ENCODE measurements around the gene HOXD13.

Gene HOXD13

GRCh38 chr2:176081837-176082524 lies 10.5 kb upstream of the HOXD13 start:
- peaks cover 6% of the 10 kb centered on the region for H3K27me3 ChIP-seq (ENCODE audit: control insufficient read depth, low read length)
- H3F3A ChIP-seq (ENCODE audit: control insufficient read depth, insufficient read depth): no peaks in the 10 kb centered on the region
- no peaks in the 10 kb centered on the region for H3K9me2 ChIP-seq (replicated peaks; ENCODE audit: control insufficient read depth, low read length)
- H3K79me2 ChIP-seq (ENCODE audit: control insufficient read depth, low read length): no peaks in the 10 kb centered on the region
- peaks cover 6% of the 10 kb centered on the region; the same call in 1 of the 2 replicates for H3K9me3 ChIP-seq (ENCODE audit: control insufficient read depth, insufficient read depth, low read length)
- no peak overlapping the region for H3K4me2 ChIP-seq (ENCODE audit: low read length)
- no peaks in the 10 kb centered on the region for H4K20me1 ChIP-seq (ENCODE audit: control insufficient read depth, insufficient read depth, low read depth, low read length)
- no peak overlapping the region for H3K4me3 ChIP-seq (ENCODE audit: low read length)
- TF ChIP-seq, protein P1, sequence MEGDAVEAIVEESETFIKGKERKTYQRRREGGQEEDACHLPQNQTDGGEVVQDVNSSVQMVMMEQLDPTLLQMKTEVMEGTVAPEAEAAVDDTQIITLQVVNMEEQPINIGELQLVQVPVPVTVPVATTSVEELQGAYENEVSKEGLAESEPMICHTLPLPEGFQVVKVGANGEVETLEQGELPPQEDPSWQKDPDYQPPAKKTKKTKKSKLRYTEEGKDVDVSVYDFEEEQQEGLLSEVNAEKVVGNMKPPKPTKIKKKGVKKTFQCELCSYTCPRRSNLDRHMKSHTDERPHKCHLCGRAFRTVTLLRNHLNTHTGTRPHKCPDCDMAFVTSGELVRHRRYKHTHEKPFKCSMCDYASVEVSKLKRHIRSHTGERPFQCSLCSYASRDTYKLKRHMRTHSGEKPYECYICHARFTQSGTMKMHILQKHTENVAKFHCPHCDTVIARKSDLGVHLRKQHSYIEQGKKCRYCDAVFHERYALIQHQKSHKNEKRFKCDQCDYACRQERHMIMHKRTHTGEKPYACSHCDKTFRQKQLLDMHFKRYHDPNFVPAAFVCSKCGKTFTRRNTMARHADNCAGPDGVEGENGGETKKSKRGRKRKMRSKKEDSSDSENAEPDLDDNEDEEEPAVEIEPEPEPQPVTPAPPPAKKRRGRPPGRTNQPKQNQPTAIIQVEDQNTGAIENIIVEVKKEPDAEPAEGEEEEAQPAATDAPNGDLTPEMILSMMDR (IDR thresholded peaks at IDR 0.05; ENCODE audit: low read depth, low read length, poor library complexity, severe bottlenecking): no peak
- no peak for TF ChIP-seq EZH2phosphoT487 (IDR thresholded peaks at IDR 0.05; ENCODE audit: borderline replicate concordance, low read length)
- H3K27ac ChIP-seq (ENCODE audit: low read depth, low read length): no peak overlapping the region
- H3K36me3 ChIP-seq (ENCODE audit: control insufficient read depth, low read length): no peaks in the 10 kb centered on the region
- H3K4me1 ChIP-seq (ENCODE audit: control insufficient read depth, low read length): no peaks in the 10 kb centered on the region

- H3K4me3 ChIP-seq (ENCODE audit: low read length): no peak overlapping the region
- TF ChIP-seq, protein P1 (IDR thresholded peaks at IDR 0.05; ENCODE audit: low read depth, low read length, poor library complexity, severe bottlenecking): no peak
- no peaks in the 10 kb centered on the region for H3F3A ChIP-seq (ENCODE audit: control insufficient read depth, insufficient read depth)
- no peak overlapping the region for H3K4me2 ChIP-seq (ENCODE audit: low read length)
- H4K20me1 ChIP-seq (ENCODE audit: control insufficient read depth, insufficient read depth, low read depth, low read length): no peaks in the 10 kb centered on the region
- no peaks in the 10 kb centered on the region for H3K79me2 ChIP-seq (ENCODE audit: control insufficient read depth, low read length)
- no peaks in the 10 kb centered on the region for H3K9me2 ChIP-seq (replicated peaks; ENCODE audit: control insufficient read depth, low read length)
- H3K27me3 ChIP-seq (ENCODE audit: control insufficient read depth, low read length): peaks cover 6% of the 10 kb centered on the region
- no peaks in the 10 kb centered on the region for H3K4me1 ChIP-seq (ENCODE audit: control insufficient read depth, low read length)
- no peaks in the 10 kb centered on the region for H3K36me3 ChIP-seq (ENCODE audit: control insufficient read depth, low read length)
- H3K9me3 ChIP-seq (ENCODE audit: control insufficient read depth, insufficient read depth, low read length): peaks cover 6% of the 10 kb centered on the region; the same call in 1 of the 2 replicates
- no peak overlapping the region for H3K27ac ChIP-seq (ENCODE audit: low read depth, low read length)
Measured at GRCh38 chr2:176082525-176082823, 10.0 kb upstream of the HOXD13 start.

- H4K20me1 ChIP-seq (ENCODE audit: control insufficient read depth, insufficient read depth, low read depth, low read length): no peaks in the 10 kb centered on the region
Measured at GRCh38 chr2:176082824-176083751, 9.4 kb upstream of the HOXD13 start.

More at GRCh38 chr2:176082824-176083751, 9.4 kb upstream of the HOXD13 start:
- no peaks in the 10 kb centered on the region for H3K4me1 ChIP-seq (ENCODE audit: control insufficient read depth, low read length)
- peaks cover 6% of the 10 kb centered on the region for H3K27me3 ChIP-seq (ENCODE audit: control insufficient read depth, low read length)
- H3K79me2 ChIP-seq (ENCODE audit: control insufficient read depth, low read length): no peaks in the 10 kb centered on the region
- no peak overlapping the region for H3K27ac ChIP-seq (ENCODE audit: low read depth, low read length)
- TF ChIP-seq EZH2phosphoT487 (IDR thresholded peaks at IDR 0.05; ENCODE audit: borderline replicate concordance, low read length): no peak
- TF ChIP-seq, protein P1 (IDR thresholded peaks at IDR 0.05; ENCODE audit: low read depth, low read length, poor library complexity, severe bottlenecking): no peak
- peaks cover 6% of the 10 kb centered on the region; the same call in 1 of the 2 replicates for H3K9me3 ChIP-seq (ENCODE audit: control insufficient read depth, insufficient read depth, low read length)
- H3K9me2 ChIP-seq (replicated peaks; ENCODE audit: control insufficient read depth, low read length): no peaks in the 10 kb centered on the region
- H3F3A ChIP-seq (ENCODE audit: control insufficient read depth, insufficient read depth): no peaks in the 10 kb centered on the region
- H3K36me3 ChIP-seq (ENCODE audit: control insufficient read depth, low read length): no peaks in the 10 kb centered on the region
- H3K4me3 ChIP-seq (ENCODE audit: low read length): no peak overlapping the region
- no peak overlapping the region for H3K4me2 ChIP-seq (ENCODE audit: low read length)
